Astrocyte of the spinal cord (primary cell): ENCODE results near the gene C16orf96.

ENCODE experiments used
- DNase-seq: peaks from one replicate; pipeline ENCODE4 v3.0.0; 2011; ENCODE audit warnings: low read depth, low spot score
- H3K4me3 ChIP-seq: 2 replicates; pipeline ENCODE4 v1.5.1; 2011; ENCODE audit warnings: low read depth, mild to moderate bottlenecking, low read length, moderate library complexity
- in situ Hi-C: cut with HindIII; loops from 2 replicates; pipeline ENCODE4 v1.10.0; 2017; ENCODE audit warnings: low sequenced_read_pairs
- TF ChIP-seq, protein P1 (sequence below): IDR thresholded peaks from 2 replicates; pipeline ENCODE4 v1.5.1; 2012; ENCODE audit warnings: low read depth, mild to moderate bottlenecking, low read length, inconsistent platforms

C16orf96 gene

DNA sequence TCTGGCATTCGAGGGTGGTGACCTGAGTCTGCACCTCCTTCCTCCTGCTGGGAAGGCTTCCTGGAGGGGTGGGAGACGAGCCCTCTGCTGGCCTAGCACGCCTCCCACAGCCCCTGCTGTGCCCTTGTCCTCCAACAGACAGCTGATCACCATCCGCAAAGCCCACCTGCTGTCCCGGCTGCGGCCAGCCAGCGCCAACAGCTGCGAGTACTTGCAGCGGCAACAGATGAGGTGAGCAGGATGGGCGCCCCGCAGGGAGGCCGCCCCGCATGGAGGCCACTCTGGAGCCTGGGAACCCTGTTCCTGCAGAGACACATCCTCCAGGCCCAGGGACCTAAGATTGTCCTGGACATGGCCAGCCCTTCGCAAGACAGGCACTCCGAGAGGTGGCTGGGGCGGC is 36.9 kb downstream of the C16orf96 start:
- peak; percentile 41 for DNase-seq
- no peak overlapping the region for H3K4me3 ChIP-seq
- in situ Hi-C loops = no loop called here
- TF ChIP-seq, protein P1, sequence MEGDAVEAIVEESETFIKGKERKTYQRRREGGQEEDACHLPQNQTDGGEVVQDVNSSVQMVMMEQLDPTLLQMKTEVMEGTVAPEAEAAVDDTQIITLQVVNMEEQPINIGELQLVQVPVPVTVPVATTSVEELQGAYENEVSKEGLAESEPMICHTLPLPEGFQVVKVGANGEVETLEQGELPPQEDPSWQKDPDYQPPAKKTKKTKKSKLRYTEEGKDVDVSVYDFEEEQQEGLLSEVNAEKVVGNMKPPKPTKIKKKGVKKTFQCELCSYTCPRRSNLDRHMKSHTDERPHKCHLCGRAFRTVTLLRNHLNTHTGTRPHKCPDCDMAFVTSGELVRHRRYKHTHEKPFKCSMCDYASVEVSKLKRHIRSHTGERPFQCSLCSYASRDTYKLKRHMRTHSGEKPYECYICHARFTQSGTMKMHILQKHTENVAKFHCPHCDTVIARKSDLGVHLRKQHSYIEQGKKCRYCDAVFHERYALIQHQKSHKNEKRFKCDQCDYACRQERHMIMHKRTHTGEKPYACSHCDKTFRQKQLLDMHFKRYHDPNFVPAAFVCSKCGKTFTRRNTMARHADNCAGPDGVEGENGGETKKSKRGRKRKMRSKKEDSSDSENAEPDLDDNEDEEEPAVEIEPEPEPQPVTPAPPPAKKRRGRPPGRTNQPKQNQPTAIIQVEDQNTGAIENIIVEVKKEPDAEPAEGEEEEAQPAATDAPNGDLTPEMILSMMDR = no peak

DNA sequence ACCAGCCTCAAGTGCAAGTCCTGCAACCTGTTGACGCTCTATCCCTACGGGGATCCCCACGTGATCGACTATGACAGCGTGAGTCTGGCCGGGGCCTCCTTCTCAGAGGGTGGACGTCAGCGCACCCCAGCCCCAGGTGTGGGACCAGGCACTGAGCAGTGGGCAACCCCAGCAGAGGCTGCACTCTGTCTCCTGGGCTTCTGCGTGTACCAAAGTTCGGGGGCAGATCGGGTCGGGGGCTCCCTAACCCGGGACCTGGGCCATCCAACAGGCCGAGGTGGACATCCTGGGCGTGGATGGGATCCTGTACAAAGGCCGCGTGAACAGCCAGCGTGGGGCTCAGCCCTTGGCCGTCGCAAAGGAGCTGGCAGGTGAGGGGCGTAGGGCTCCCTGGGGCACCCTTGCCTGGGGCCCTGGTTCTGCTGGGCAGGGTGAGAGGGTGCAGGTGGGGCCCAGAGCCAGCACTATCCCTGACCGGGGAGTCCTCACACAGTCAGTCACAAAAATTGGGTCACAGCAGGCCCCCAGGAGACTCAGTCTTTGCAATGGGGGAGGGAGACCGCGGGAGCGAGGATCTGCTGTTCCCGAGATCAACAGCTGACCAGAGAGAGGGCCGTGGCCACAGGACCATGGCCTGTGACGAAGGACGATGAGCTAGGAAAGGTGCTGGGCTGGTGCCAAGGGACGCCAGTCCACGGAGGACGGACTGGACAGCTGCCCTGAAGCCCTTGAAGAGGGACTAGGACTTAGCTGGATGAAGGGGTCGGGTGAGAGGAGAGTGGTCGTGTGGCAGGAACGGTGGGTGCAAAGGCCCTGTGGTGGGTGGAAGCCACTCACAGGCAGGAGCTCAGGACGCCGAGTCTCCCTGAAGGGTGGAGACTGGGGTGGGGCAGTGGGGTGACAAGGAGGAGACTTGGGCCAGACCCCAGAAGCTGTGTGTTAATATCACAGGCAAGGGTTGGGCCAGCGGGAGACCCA is 38.6 kb downstream of the C16orf96 start:
- no peak for DNase-seq
- in situ Hi-C loops = no loop called here
- TF ChIP-seq, protein P1 = no peak
- no peak overlapping the region for H3K4me3 ChIP-seq

DNA sequence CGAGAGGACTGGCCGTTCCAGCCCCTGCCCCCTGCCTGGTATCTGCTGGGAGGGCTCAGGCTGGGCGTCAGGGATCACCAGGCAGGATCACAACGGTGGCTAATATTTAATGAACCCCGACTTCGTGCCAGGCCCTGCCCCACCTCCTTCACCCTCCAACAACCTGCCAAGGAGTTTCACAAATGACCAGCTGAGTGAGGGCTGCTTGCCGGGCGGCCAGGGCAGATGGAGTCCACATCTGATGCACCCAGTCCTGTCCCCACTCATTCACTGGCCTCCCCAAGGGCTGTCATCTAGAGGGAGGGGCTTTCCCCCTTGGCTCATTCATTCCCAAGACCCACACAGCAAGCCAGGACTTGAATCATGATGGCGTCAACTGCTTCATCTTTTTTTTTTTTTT is 41.0 kb downstream of the C16orf96 start:
- in situ Hi-C loops = no loop called here
- TF ChIP-seq, protein P1 = no peak
- no peak overlapping the region for H3K4me3 ChIP-seq
- DNase-seq = no peak

DNA sequence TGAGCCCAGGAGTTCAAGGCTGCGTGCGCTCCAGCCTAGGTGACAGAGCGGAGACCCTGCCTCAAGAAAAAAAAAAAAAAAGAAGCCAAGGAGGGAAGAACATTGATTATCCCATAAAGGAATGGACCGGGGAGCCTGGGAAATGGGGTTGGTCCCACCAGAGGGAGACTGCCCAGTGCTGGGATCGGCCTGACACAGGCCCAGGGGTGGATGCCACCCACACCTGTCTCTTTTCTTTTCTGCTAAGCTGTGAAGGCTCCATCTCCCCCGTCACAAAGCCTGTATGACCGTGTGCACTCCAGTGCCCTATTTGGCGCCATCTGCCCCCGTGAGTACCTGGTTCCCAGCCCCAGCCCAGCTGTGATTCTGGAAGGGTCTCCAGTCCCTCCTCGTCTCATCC is 42.9 kb downstream of the C16orf96 start:
- TF ChIP-seq, protein P1 = no peak
- no peak for DNase-seq
- no peak overlapping the region for H3K4me3 ChIP-seq
- in situ Hi-C loops = no loop called here

DNA sequence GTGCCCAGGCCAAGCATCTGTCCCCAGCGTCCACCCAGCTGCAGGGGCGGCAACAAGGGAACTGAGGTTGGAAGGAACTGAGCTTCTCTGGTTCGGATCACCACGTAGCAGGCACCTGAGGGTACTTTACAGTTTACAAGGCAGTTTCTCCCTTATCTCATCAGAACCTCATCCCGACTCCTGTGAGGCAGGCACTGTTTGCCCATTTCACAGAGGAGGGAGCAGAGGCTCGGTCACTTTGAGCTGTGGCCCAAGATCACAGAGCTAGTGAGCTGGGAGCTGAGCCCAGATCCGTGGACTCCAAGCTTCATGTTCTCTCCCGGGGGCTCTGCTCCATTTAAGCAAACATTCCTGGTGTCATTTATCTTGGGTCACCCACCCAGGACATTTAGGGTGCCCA is 43.4 kb downstream of the C16orf96 start:
- TF ChIP-seq, protein P1 = no peak
- in situ Hi-C loops = no loop called here

DNA sequence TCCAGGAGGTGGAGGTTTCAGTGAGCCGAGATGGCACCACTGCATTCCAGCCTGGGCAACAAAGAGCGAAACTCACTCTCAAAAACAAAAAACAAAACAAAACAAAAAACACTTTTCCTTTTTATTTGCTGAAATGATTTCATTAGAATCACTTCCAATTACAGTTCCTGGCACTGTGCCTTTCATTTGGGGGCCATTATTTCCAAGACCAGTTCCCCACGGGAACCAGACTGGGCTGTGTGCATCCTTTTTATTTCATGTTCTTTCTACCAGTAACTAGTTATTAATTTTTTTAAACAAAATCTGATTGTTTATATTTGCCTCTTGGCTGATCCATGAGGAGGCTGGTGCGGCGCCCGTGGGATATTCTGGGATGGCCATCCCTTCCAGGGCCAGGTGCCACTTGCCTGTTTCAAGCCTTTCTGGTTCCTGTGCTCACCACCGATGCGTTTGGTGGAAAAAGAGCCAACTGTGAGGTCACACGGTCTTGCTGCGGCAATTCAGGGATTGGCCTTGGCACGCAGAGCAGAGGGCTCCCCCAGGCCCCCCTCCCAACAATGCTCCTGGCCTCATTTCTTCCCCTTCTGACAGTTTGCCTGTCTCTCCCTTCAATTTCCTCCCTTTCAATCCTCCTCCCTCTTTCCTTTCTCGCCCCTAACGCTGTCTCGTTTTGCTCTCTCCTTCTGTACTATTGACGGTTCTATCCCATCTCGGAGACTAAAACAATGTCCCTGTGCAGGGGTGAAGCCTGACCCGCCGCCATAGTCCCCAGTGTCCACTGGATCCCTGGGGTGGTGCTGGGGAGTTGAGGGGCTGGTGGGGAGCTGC is 45.1 kb downstream of the C16orf96 start:
- no peak overlapping the region for H3K4me3 ChIP-seq
- TF ChIP-seq, protein P1 = no peak
- in situ Hi-C loops = no loop called here
- DNase-seq = no peak

More for the DNA sequence above, 43.4 kb downstream of the C16orf96 start:
- DNase-seq = no peak
- H3K4me3 ChIP-seq = no peak overlapping the region
